Measurements from ENCODE around the gene GADD45A.
A peak's percentile ranks its signal among the peaks of the same experiment; 100 is the strongest.
"Not testable (repeated sequence)": the region's sequence is repeated elsewhere in the genome, so short reads cannot be mapped to it uniquely, and the experiment has no call there.

Gene GADD45A, protein sequence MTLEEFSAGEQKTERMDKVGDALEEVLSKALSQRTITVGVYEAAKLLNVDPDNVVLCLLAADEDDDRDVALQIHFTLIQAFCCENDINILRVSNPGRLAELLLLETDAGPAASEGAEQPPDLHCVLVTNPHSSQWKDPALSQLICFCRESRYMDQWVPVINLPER
- total RNA-seq: 7.7 to 26.8 (median 22.4) reads per million in 3 experiments

DNA sequence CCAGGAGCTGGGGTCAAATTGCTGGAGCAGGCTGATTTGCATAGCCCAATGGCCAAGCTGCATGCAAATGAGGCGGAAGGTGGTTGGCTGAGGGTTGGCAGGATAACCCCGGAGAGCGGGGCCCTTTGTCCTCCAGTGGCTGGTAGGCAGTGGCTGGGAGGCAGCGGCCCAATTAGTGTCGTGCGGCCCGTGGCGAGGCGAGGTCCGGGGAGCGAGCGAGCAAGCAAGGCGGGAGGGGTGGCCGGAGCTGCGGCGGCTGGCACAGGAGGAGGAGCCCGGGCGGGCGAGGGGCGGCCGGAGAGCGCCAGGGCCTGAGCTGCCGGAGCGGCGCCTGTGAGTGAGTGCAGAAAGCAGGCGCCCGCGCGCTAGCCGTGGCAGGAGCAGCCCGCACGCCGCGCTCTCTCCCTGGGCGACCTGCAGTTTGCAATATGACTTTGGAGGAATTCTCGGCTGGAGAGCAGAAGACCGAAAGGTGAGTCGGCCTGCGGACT lies at the start of gene GADD45A:
Gene GADD45A, plus strand, starts transcription at position 135 of the 491 bp plus-strand sequence. Its CDS starts 294 bp downstream, at position 429.
- peak; percentile 96 for DNase-seq

DNA sequence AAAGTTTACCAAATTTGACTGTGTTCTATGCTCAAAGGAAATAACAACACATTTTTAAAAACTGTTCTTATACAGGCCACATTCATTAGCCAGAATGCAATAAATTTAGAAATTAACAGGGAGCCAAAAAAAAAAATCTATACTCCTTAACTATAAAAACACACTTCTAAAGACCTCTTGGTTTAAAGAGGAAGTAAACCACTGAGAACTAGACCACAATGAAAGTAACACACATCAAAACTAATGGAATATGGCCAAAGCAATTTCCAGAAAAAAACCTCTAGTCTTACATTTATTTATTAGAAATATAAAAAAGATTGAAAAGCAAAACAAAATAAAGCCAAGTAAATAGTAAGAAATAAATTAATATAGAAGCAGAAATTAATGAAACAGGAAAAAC lies 48.9 kb upstream of the GADD45A start:
- DNase-seq: no peak

DNA sequence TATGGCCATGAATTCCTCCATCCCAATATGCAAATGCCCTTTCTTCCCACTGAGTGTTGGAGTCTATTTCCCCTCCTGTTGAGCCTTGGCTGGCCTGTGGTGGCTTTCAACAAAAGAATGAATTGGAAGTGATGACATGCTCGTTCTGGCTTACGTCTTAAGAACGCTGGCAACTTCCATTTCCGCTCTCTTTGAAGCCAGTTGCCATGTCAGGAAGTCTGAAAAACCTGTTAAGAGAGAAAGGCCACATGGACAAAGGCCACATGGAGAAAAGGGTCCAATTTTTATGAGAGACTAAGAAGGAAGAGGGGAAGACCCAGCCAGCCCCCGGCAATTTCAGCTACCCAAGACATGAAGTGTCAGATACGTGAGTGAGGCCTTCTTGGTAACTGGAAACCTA lies 45.6 kb upstream of the GADD45A start:
- no peak for DNase-seq

DNA sequence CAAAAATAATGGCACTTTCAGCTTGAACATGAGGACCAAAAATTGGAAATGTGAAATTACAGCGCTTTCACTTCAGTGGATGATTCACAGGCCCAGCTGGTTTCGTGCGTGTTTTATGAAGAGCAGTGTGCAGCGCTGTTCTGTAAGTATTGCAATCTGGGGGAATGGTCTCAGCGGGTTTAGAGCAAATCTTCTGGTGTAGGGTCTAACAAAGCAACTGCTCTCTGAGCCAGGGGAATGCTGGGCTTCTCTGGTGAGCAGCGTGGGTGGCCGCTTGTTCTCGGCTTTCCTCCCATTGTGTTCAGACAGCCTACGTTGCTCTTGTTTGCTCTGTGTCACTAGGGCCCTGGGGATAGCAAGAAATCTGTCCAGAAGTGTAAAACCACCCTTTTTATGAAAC lies 42.4 kb upstream of the GADD45A start:
- no peak for DNase-seq

DNA sequence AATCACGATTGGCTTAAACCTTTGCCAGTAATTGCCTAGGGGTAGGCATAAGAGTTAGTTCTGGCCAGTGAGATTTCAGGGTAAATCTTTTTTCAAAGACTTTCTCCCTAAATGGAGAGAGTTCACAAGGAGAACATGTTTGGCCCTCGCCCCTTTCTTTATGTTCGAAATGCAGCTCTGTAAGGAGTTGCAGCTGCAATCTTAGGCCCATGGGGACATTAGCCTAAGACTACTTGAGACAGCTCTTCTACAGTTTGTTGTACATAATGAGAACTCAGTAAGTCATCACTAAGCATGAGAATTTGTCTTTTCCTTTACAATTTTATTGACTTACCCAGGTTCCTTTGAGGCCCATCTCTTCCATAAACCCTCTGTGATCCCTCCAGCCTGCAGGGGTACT lies 40.4 kb upstream of the GADD45A start:
- DNase-seq: no peak

DNA sequence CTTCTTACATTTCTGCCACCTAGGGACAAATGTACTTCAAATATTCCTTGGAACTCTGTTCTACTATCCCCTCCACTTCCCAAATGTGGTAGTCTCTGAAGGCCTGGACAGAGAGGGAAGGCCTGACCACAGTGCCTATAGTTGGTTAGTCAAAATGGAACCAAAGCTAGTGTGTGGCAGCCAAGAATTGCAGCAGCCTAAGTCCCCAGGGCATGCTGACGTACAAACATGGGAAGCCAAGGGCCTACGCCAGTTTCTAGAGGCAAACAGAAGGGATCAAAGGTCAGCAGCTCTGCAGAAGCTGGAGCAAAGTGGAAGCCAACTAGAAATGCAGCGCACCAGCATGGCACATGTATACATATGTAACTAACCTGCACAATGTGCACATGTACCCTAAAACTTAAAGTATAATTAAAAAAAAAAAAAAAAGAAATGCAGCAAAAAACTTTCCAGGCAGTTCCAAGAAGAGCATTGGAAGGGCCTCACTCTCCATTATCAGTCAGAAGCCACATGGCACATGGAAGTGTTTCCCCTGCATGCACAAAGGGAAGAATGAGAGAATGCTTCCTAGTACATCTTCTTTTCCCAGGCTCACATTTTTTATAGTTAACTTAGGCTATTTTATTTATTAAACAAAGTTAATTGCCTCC lies 39.4 kb upstream of the GADD45A start:
- no peak for DNase-seq

DNA sequence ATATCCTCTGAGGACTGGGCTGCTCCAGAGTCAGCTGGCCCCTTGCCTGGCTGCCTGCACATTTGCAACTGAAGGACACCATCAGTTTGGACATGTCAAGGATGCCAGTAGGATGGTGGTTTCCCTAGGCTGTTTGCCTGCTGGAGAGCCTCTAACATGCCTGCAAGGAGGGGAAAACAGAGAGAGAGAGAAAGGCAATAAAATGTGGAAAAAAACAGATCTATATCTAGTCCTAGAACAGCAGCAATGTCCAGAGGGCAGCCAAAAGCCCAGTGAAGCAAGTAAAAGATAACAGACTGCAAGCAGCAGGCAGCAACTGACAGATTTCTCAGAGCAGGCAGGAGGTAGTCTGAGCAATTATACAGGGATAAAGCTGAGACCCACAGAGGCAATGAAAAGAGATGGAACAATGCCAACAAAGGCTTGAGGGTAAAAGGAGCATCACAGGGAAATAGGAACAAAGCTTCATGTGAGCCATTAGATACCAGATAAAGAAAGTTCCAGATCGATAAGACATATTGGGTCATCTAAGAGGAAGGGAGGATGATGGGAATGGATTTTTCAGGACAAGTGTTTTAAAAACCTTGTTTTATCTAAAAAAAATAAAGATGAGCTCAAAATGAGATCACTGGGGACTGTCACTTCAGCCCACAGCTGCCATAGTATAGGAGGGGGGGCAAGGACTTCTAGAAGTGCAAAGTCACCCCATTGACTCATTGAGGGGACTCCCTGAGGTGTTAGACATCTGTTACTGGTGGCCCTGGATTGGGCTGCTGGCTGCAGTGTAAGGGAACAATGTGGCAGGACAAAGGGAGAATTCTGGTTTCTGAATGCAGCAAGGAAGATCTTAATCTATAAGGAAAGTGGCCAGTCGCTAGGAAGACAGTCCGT lies 38.6 kb upstream of the GADD45A start:
- no peak for DNase-seq

DNA sequence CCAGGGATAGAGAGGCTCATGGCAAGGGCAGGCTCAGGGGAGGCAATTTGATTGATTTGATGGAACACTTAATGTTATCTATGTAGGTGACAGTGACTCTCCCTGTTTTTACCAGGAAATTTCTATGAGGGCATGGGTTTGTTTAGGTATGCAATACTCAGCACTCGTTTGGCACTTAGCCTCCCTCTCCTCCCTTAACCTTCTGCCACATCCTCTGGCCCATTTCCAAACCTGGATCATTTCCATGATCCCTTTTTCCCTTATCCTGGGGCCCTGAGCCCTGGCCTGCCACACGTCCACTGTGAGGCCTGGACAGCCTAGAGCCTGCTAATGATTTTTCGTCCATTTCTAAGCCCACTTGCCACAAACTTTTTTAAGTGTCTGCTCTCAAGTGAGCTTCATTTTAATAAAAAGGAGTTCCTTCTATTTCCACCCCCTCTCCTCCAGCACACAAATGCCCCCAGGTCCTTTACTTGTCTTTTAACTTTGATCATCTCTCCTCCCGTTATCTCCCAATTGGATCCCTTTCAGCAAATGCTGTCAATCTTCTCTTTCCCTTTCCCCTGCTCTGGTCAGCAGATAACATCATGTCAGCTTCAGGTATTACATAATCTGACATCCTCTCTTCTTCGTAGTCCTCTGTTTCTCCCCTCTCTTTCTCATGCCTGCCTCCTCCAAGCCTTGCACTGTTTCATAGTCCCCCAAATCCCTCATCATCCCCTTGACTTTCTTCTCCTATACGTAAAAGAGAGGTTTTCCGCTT lies 37.8 kb upstream of the GADD45A start:
- no peak for DNase-seq

DNA sequence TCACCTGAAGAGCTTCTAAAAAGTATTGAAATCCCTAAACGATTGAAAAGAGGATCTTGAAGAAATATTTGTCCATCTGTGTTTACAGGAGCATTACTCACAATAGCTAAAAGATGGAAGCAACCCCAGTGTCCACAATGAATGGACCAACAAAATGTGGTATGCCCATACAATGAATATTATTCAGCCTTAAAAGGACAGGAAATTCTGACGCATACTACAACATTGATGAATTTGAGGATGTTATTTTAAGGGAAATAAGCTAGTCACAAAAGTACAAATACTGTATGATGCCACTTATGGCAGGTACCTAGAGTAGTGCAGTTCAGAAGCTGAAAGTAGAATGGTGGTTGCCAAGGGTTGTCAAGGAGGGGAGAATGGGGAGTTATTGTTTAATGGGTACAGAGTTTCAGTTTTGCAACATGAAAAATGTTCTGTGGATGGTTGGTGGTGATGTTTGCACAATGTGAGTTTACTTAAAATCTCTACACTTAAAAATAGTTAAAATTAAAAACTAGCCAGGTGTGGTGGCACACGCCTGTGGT lies 37.1 kb upstream of the GADD45A start:
- DNase-seq: no peak

DNA sequence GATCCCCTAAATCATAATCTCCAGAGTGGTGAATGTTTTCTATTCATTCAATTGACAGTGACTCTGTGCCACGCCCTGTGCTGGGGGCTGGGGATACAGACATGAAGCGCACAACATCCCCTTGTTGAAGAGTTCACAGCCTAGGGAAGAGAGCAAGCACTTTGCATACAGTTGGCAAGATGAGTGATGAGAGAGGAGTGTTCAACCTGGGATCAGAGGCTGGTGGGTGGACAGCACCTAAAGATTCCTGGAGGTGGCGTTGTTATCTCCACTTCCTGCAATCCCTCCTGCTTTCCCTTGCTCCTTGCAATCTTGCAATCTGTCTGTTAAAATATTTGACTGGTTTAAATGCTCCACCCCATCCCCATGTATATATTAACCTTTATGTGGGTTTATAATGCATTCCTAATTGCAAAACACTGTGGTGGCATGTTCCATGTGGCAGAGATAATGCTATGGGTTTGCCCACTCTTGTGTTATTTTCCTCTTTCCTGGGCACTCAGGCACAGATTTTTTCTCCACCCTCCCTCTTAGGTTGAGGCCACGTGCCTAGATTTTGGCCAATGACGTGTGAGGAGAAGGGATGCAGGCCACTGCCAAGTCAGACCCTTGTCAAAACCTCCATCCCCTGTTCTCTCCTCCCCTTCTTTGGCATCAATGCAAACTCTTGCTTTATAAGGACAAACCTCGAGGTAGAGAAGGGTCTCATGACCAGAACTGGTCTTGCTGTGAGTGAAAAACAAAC lies 36.2 kb upstream of the GADD45A start:
- no peak for DNase-seq

DNA sequence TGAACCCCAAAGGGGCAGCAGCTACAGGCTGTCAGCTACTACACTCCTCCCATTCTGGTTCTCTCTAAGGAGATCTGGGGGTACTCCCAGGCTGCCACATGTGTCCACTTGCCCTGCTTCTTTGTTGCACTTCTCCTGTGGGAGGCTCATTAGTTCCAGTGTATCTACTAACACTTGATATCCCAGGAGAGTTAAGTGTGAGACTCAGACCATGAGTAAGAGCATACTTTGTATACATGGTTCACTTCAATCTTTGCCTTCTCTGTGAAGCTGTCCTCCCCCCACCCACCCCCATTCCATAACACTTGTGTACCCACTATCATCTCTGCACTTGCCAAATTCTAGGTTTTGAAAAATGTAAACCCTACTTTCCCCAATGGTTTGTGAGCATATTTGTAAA lies 34.9 kb upstream of the GADD45A start:
- no peak for DNase-seq

DNA sequence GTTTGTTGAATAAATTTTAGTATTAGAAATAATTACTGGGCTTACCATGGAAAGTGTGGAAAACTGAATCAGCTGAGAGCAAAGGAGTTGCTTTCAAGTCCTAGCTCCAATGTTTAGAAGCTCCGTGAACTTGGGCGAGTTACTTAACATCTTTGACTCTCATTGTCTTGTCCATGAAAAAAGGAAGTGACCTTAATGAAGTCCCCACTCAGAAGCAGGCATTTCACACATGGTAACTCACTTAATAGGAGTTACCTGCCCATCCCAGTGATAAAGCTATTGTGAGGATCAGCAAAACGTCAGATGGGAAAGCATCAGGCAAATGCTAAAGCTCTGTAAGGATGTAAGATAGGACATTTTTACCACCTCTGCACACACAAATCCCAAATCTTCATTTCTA lies 34.0 kb upstream of the GADD45A start:
- no peak for DNase-seq

DNA sequence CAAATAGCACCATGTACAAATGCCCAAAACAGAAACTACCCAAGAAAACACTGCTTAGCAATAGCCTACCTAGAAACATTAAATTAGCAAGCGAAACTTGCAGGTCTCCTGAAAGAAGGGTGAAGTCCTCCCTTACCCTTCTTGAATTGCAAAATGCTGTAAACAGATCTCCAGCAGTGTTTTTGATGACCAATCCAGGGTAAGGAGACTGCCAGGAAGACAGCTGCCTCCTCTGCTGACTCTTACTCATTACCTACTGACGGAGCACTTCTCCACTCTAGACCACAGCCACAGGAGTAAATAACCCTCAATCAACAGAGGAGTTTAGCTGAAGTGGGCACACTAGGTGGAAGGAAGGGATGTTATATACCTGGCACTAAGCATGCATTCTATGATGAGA lies 32.2 kb upstream of the GADD45A start:
- no peak for DNase-seq

DNA sequence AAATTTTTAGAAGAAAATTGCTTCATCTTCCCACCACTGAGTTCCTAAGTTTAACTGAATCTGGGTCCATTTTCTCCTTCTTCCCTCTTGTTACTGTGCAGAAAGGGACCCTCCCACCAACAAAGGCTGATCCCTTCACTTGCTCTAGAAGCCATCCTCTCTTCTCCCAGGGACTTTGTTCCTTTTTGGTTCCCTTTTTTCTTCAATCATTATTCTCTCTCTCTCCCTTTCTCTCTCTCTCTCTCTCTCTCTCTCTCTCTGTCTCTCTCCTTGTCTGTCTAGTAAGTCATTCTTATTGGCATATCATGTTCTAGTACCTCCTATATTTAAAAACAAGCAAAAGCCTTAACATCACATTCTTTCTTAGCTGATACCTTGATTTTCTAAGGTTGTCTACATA lies 31.7 kb upstream of the GADD45A start:
- no peak for DNase-seq

DNA sequence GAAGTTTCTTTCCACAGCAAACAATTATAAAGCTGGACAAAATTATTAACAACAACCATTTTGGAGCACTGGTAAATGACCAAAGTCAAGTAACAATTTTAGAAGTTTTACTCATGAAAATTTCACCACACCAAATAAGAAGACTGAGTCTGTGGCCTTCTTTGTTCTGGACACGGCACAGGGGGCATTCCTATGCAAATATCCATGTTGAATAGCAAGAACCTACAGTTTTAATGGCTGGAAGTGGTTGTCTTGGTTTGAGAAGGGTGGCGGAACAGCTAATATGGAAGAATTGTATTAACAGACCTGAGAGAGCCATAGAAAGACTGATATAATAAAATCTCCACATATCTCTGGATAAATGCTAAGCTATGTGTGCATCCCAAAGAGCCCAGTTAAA lies 29.4 kb upstream of the GADD45A start:
- DNase-seq: no peak

DNA sequence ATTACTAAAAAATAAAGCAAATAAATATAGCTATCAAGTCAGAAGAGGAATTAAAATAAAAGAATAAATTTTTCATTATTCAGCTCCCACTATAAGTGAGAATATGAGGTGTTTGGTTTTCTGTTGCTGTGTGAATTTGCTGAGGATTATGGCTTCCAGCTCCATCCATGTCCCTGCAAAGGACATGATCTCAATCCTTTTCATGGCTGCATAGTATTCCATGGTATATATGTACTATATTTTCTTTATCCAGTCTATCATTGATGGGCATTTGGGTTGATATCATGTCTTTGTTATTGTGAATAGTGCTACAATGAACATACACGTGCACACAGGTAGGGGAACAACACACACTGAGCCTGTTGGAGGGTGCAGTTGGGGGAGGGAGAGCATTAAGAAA lies 27.8 kb upstream of the GADD45A start:
- not testable (repeated sequence) for DNase-seq

DNA sequence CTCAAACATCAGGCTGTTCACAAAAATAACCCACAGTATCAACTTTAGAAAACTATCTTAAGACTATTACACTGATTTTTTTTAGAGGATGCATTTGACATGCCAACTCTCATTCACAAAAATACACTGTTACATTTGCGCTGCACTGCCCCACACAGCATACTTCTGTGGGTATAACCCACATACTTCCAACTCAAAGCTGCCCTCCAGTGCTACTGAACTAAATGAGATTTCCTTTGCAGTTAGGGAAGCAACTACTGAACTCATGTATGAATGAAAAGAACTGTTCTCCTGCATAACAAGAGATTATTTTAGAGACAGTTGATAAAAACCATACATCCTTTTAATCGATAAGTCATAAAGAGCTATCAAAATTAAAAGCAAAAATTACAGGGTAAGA lies 25.8 kb upstream of the GADD45A start:
- no peak for DNase-seq

DNA sequence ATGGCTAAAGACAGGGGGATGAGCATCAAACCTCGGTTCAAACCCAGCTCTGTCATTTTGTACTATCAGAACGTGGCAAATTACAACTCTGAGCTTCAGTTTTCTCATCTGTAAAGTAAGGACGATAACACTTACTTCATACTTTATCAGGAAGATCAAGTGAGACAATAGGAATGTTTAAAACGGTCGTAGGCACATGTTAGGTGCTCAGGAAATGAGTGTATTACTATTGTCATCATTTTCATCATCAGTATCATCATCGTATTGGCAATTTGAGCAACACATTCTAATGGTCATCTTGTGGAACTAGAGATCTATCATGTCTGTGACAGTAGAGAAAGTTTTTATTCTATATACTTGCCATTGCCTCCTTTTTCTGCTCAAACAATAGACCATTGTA lies 22.1 kb upstream of the GADD45A start:
- no peak for DNase-seq

DNA sequence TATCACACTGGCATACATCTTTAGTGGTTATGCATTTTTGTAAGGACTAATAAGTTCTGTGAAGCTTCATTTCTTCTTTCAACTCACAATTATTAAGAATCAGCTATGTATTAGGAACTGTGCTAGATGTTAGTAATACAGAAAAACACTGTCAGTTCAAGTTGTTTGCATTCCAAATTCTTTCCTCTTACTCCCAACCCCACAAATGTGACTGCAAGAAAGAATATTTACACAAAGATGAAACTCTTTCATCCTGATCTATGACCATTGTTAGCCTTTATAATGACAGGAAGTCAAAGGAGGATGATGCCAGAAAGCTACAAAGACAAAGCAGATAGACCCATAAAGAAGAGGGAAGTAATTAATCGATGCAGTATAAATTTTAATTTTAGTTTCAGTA lies 21.0 kb upstream of the GADD45A start:
- no peak for DNase-seq

DNA sequence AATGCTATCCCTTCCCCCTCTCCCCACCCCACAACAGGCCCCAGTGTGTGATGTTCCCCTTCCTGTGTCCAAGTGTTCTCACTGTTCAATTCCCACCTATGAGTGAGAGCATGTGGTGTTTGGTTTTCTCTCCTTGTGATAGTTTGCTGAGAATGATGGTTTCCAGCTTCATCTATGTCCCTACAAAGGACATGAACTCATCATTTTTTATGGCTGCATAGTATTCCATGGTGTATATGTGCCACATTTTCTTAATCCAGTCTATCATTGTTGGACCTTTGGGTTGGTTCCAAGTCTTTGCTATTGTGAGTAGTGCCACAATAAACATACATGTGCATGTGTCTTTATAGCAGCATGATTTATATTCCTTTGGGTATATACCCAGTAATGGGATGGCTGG lies 19.7 kb upstream of the GADD45A start:
- not testable (repeated sequence) for DNase-seq

DNA sequence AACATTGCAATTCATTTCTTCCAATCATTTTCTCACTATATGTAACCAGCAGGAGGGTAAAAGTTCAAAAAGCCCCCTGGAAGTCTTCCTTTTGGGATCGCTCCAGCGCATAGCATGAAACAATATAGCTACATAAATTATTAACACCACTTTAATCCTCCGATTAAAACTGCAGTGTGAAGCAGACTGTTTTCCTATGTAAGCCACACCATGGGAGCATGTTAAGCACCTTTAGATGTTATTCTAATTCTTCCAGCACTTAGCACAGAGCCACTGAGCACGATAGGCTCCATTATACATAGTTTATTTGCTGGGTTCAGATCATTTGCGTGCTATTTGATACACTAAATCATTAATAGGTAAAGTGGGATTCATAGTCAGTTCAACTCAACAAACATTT lies 18.4 kb upstream of the GADD45A start:
- no peak for DNase-seq

DNA sequence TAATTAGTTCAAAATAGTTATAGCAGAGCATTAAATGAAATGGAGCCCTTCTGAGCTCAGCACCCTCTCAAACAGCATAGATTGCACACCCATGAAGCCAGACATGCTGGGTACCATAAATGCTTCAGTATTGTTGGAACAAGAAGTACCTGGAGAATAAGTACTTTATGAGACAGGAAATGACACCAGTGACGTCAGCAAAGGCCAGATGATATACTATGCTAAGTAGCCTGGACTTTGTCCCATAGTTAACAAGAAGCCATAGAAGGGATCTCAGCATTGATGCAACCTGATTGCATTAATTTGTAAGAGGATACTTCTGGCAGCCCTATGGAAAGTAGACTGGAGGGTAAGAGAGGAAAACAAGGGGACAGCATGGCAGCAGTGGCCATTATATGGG lies 16.3 kb upstream of the GADD45A start:
- DNase-seq: no peak

All from central memory CD4-positive, alpha-beta T cell (primary cell).